K562 (cell line): ENCODE measurements around the gene SPDL1. TPM values are rescaled to one million over a fixed set of nuclear protein-coding genes. Genes with fewer than 3 reads are reported as not detected.
A peak's percentile ranks its signal among the peaks of the same experiment; 100 is the strongest.

Experiments used
- ARID4B ChIP-seq: sonication (generic); formaldehyde crosslinking; IDR thresholded peaks from 2 replicates; pipeline ENCODE4 v1.8.0; 2022; ENCODE audit warnings: mild to moderate bottlenecking, missing genetic modification reagents
- BRCA1 ChIP-seq, 2 experiments: fragments of 450-650 bp in 1 of 2; sonication (generic) in 1 of 2; formaldehyde crosslinking in 1 of 2; IDR thresholded peaks; 2 replicates each; pipeline versions ENCODE4 v1.5.0 to v1.6.1; 2017 to 2020; ENCODE audit warnings: mild to moderate bottlenecking in 1 of 2, missing genetic modification reagents in 1 of 2
- DMBX1 ChIP-seq: fragments of 250-450 bp; sonication (Bioruptor Pico); IDR thresholded peaks from 2 replicates; pipeline ENCODE4 v1.8.0; 2022; ENCODE audit warnings: inconsistent platforms, mild to moderate bottlenecking, moderate library complexity, borderline replicate concordance
- HIVEP1 ChIP-seq: fragments of 250-450 bp; sonication (Bioruptor Pico); IDR thresholded peaks from 2 replicates; pipeline ENCODE4 v1.4.0; 2020; ENCODE audit warnings: mild to moderate bottlenecking
- HMGN3 ChIP-seq: IDR thresholded peaks from 2 replicates; pipeline ENCODE4 v1.6.1; 2011; ENCODE audit warnings: borderline replicate concordance, low read depth, mild to moderate bottlenecking, mixed read lengths, low read length; ENCODE audit not compliant: insufficient read length; ENCODE audit errors: extremely low read depth
- HNRNPUL1 ChIP-seq: fragments of 200-400 bp; formaldehyde crosslinking; IDR thresholded peaks from 2 replicates; pipeline ENCODE4 v1.6.1; 2017; ENCODE audit warnings: low read length
- LCOR ChIP-seq: sonication (generic); formaldehyde crosslinking; IDR thresholded peaks from 2 replicates; pipeline ENCODE4 v1.8.0; 2022; ENCODE audit warnings: mild to moderate bottlenecking, missing genetic modification reagents
- MCM5 ChIP-seq: fragments of 450-650 bp; IDR thresholded peaks from 2 replicates; pipeline ENCODE4 v1.6.1; 2016; ENCODE audit warnings: low read depth
- MTF1 ChIP-seq: fragments of 250-450 bp; sonication (Bioruptor Pico); IDR thresholded peaks from 2 replicates; pipeline ENCODE4 v1.9.0; 2021; ENCODE audit warnings: moderate library complexity, mild to moderate bottlenecking, inconsistent platforms, borderline replicate concordance
- NFYB ChIP-seq: IDR thresholded peaks from 2 replicates; pipeline ENCODE4 v1.6.1; 2011; ENCODE audit warnings: mild to moderate bottlenecking, moderate library complexity; ENCODE audit not compliant: insufficient read length; ENCODE audit errors: extremely low read depth
- NR3C1 ChIP-seq: sonication (generic); formaldehyde crosslinking; IDR thresholded peaks from 2 replicates; pipeline ENCODE4 v1.8.1; 2022; ENCODE audit warnings: missing genetic modification reagents
- PRMT5 ChIP-seq: sonication (generic); formaldehyde crosslinking; IDR thresholded peaks from 2 replicates; pipeline ENCODE4 v1.5.0; 2020; ENCODE audit warnings: missing genetic modification reagents
- PTBP1 ChIP-seq: fragments of 200-400 bp; formaldehyde crosslinking; IDR thresholded peaks from 2 replicates; pipeline ENCODE4 v1.6.1; 2017; ENCODE audit warnings: low read depth, low read length
- RAD21 ChIP-seq, 2 experiments: fragments of 250-450 bp in 1 of 2; fragments of 450-650 bp in 1 of 2; sonication (Bioruptor Pico) in 1 of 2; formaldehyde crosslinking in 1 of 2; IDR thresholded peaks in 1 of 2; conservative IDR thresholded peaks in 1 of 2; 2 replicates each; pipeline versions ENCODE4 v1.4.0 to v1.8.0; 2020 to 2022; ENCODE audit warnings: mild to moderate bottlenecking in 2 of 2, moderate library complexity in 1 of 2
- SMC3 ChIP-seq: conservative IDR thresholded peaks from 2 replicates; pipeline ENCODE4 v1.6.1; 2011; ENCODE audit warnings: low read depth, low read length, improper control_type of control experiment; ENCODE audit not compliant: insufficient read depth
- TAF1 ChIP-seq: IDR thresholded peaks from 2 replicates; pipeline ENCODE4 v1.6.1; 2011; ENCODE audit warnings: mild to moderate bottlenecking, low read length, moderate library complexity; ENCODE audit not compliant: insufficient read depth, control insufficient read depth, severe bottlenecking; ENCODE audit errors: extremely low read depth
- TBL1XR1 ChIP-seq, 2 experiments: IDR thresholded peaks; 2 replicates each; pipeline ENCODE4 v1.6.1; 2012; ENCODE audit warnings: improper control_type of control experiment in 2 of 2, low read length in 2 of 2, mild to moderate bottlenecking in 1 of 2
- THRA ChIP-seq: fragments of 450-650 bp; IDR thresholded peaks from 2 replicates; pipeline ENCODE4 v1.6.1; 2017; ENCODE audit warnings: mild to moderate bottlenecking, moderate library complexity
- USF1 ChIP-seq: sonication (generic); formaldehyde crosslinking; IDR thresholded peaks from 2 replicates; pipeline ENCODE4 v1.9.0; 2022; ENCODE audit warnings: mild to moderate bottlenecking, missing genetic modification reagents
- ZBTB34 ChIP-seq: fragments of 250-450 bp; sonication (Bioruptor Pico); IDR thresholded peaks from 2 replicates; pipeline ENCODE4 v1.8.0; 2021; ENCODE audit warnings: mild to moderate bottlenecking, moderate library complexity
- polyA plus RNA-seq, 8 experiments: library from polyadenylated mRNA; depleted of rRNA in 4 of 8; stranded (reverse) in 5 of 8; unstranded in 3 of 8; fragments of >200 nt; fragmentation: Nextera tagmentation in 2 of 8; fragmentation: Illumina TruSeq in 1 of 8; extraction: Ambion mirVana in 2 of 8; extraction: Trizol in 1 of 8; gene quantifications; 2 replicates each; pipeline versions ENCODE4 v1.2.1 to v1.2.3, GENCODE V29; 2011 to 2014; ENCODE audit warnings: inconsistent platforms in 1 of 8, missing spikeins in 1 of 8
- total RNA-seq, 7 experiments: library from RNA; depleted of rRNA in 6 of 7; stranded (reverse); fragments of >200 nt in 6 of 7; fragmentation: Illumina TruSeq in 2 of 7; extraction: Trizol in 2 of 7; gene quantifications; 2 replicates each; pipeline versions ENCODE4 v1.2.1 to v1.2.3, GENCODE V29; 2011 to 2021; ENCODE audit warnings: low replicate concordance in 1 of 7

SPDL1 gene
- total and polyA plus RNA-seq, 9 of the 15 experiments (the other 6 are each of a cell fraction or from before 2014, with no cell fraction given): 32.4 to 59.6 (median 49.0) TPM

GRCh38 chr5:169650701-169651331 lies 67.2 kb downstream of the SPDL1 start (continued):
- TF ChIP-seq THRA: no peak
- no peak for TF ChIP-seq TAF1
- no peak for TF ChIP-seq NFYB
- no peak for TF ChIP-seq HMGN3
- TF ChIP-seq SMC3: no peak
- TF ChIP-seq HIVEP1: no peak
- TF ChIP-seq MTF1 (CRISPR knock-in tag): no peak
- TF ChIP-seq MCM5: no peak
- no peak for TF ChIP-seq PRMT5 (CRISPR knock-in tag)
- TF ChIP-seq BRCA1 (IDR thresholded peaks at IDR 0.05): no peak
- TF ChIP-seq BRCA1 (CRISPR knock-in tag; IDR thresholded peaks at IDR 0.05): no peak
- no peak for TF ChIP-seq ZBTB34
- TF ChIP-seq ARID4B: no peak
- no peak for TF ChIP-seq NR3C1
- no peak for TF ChIP-seq USF1
- 0 out of 2 replicates have a peak, but pooled peaks have one; percentile 77 for TF ChIP-seq LCOR
- no peak for TF ChIP-seq RAD21 (CRISPR knock-in tag; conservative IDR thresholded peaks at IDR 0.05 in 1 of 2, IDR thresholded peaks at IDR 0.05 in 1 of 2)
- TF ChIP-seq PTBP1: no peak
- no peak for TF ChIP-seq TBL1XR1 (IDR thresholded peaks at IDR 0.05; ENCODE audit: low read length in 2 of 2)
- TF ChIP-seq HNRNPUL1: no peak
- 0 out of 2 replicates have a peak, but pooled peaks have one; percentile 27 for TF ChIP-seq DMBX1 (CRISPR knock-in tag)
